ENCODE results near the gene ABCC1.
"Not testable (repeated sequence)": the region's sequence is repeated elsewhere in the genome, so short reads cannot be mapped to it uniquely, and the experiment has no call there.

ABCC1 gene

DNA sequence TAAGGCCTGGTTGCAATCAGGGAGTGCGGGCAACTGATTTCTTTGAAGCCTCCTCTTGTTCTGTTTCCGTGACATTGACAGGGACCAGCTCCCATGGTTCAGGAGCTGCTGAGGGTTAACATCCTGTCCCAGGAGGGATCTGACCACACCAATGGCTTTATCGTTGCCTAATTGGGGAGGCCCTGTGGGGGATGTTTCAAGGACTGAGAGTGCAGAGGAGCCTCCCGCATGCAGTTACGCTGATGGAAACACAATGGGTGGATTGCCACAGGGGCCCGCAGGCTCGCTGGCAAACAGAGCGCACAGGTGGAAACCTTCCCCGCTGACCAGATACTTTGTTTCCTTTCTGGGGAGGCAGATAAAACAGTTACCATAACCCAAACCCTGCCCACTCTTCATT, 23.8 kb upstream of the ABCC1 start:
- DNase-seq (ENCODE audit: insufficient read length, low spot score) (no peak), FAIRE-seq (no peak)
- TF ChIP-seq, protein P1, sequence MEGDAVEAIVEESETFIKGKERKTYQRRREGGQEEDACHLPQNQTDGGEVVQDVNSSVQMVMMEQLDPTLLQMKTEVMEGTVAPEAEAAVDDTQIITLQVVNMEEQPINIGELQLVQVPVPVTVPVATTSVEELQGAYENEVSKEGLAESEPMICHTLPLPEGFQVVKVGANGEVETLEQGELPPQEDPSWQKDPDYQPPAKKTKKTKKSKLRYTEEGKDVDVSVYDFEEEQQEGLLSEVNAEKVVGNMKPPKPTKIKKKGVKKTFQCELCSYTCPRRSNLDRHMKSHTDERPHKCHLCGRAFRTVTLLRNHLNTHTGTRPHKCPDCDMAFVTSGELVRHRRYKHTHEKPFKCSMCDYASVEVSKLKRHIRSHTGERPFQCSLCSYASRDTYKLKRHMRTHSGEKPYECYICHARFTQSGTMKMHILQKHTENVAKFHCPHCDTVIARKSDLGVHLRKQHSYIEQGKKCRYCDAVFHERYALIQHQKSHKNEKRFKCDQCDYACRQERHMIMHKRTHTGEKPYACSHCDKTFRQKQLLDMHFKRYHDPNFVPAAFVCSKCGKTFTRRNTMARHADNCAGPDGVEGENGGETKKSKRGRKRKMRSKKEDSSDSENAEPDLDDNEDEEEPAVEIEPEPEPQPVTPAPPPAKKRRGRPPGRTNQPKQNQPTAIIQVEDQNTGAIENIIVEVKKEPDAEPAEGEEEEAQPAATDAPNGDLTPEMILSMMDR (IDR thresholded peaks at IDR 0.05; ENCODE audit: insufficient read depth, missing control alignments) = no peak

DNA sequence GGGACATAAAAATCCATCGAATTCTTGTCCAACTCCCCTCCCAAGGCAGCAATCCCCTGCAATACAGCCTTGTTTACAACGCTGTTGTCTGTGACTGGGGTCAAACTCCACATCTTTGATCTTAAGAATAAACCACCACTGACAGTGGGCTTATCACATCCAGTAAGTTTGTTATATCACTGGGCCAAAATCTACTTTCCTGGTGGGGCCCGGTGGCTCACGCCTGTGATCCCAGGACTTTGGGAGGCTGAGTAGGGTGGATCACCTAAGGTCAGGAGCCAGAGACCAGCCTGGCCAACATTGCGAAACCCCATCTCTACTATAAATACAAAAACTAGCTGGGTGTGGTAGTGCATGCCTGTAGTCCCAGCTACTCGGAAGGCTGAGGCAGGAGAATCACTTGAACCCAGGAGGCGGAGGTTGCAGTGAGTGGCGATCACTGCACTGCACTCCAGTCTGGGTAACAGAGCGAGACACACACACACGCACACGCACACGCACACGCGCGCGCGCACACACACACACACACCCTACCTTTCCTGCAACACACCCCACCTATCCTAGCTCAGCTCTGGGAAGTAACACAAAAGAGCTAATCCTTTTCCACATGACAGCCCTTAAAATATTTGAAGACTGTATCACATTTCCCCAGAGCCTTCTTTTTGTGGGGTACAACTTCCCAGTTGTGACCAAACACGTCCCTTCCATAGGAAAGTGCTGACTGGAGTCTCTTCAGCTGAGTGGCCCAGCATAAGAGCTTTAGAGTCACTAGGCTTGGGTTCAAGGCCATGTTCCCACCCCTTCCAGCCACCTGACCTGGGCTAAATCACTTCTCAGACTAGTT, 20.9 kb upstream of the ABCC1 start:
- DNase-seq (ENCODE audit: insufficient read length, low spot score) (no peak), FAIRE-seq (no peak)
- TF ChIP-seq, protein P1 (IDR thresholded peaks at IDR 0.05; ENCODE audit: insufficient read depth, missing control alignments) = no peak

DNA sequence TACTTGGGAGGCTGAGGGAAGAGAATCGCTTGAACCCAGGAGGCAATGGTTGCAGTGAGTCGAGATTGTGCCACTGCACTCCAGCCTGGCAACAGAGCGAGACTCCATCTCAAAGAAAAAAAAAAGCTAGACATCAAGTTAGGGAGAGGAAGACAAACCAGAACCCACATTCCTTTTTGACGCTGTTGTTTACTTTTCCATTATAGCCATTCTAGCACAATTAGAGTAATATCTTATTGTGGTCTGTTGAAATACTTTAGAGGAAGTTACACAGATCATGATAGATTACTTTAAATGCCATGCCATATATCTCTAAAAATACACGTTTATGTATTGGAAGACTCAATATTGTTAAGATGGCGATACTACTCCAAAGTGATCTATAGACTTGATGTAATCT, 16.5 kb upstream of the ABCC1 start:
- FAIRE-seq (no peak), DNase-seq (ENCODE audit: insufficient read length, low spot score) (no peak)
- TF ChIP-seq, protein P1 (IDR thresholded peaks at IDR 0.05; ENCODE audit: insufficient read depth, missing control alignments) = no peak

DNA sequence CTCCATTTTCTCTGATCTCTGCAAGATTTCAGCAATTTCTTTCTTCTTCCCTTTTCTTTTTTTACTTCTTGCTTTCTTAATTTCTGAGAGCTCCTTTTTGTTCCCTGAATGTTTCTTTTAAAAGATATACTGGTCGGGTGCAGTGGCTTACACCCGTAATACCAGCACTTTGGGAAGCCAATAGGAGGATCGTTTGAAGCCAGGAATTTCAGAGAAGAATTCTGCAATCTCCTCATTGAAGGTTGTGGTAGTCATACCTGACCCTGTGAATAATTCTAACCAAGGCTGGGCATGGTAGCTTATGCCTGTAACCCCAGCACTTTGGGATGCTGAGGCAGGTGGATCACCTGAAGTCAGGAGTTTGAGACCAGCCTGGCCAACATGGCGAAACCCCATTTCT, 15.6 kb upstream of the ABCC1 start:
- no peak for FAIRE-seq
- TF ChIP-seq, protein P1 (IDR thresholded peaks at IDR 0.05; ENCODE audit: insufficient read depth, missing control alignments) = no peak
- DNase-seq (ENCODE audit: insufficient read length, low spot score) = no peak

DNA sequence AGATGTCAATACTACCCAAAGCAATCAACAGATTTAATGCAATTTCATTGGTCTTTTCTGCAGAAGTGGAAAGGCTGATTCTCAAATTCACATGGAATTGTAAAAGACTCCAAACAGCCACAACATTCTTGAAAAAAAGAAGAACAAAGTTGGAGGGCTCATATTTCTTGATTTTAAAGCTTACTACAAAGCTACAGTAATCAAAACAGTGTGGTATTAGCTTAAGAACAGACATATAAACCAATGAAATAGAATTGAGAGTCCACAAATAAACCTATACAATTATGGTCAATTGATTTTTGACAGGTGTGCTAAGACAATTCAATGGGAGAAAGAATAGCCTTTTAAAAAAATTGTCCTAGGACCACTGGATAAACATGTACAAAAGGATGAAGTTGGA, 14.4 kb upstream of the ABCC1 start:
- no peak for FAIRE-seq

DNA sequence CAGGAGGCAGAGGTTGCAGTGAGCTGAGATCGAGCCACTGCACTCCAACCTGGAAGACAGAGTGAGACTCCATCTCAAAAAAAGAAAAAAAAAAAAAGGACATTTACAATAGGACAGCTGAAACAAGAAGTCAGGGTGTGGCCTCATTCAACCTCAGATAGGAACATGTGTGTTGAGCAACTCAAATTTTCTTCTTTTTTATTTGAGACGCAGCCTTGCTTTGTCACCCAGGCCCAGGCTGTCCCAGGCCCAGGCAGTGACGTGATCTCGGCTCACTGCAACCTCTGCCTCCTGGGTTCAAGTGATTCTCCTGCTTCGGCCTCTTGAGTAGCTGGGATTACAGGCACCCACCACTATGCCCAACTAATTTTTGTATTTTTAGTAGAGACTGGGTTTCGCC, 12.6 kb upstream of the ABCC1 start:
- DNase-seq (ENCODE audit: insufficient read length, low spot score); FAIRE-seq: not testable (repeated sequence)

More for the DNA sequence above, 14.4 kb upstream of the ABCC1 start:
- TF ChIP-seq, protein P1 (IDR thresholded peaks at IDR 0.05; ENCODE audit: insufficient read depth, missing control alignments) = no peak
- DNase-seq (ENCODE audit: insufficient read length, low spot score) = no peak

DNA sequence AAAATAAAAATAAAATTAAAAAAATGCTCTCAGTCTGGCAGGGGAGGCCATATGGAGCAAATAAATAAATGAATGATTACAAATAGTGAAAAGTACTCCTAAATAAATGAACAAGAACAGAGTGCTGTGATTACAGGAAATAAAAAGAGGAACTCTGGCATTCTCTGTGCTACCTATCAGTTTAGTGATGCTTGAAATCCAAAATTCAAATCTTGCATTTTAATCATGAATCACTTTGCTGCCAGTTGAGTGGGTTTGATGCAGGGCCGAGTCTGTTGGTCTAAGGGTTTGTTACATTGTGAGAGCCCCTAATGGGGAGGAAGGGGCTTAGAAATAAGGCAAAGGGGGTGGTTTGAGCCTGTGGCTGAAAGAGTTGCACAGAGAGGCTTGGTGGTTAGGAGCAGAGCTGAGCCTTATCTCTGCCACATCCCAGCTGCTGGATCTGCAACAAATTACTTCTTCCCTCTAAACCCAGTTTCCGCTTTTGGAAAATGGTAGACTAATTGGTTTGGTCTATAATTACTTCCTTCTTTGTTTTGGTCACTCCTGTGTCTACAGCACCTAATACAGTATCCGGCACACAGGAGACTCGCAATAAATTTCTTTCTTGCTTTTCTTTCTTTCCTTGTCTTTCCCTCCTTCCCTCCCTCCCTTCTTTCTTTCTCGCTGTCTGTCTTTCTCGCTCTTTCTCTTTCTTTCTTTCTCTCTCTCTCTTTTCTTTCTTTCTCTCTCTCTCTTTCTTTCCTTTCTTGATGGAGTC, 6.3 kb upstream of the ABCC1 start:
- TF ChIP-seq, protein P1 (IDR thresholded peaks at IDR 0.05; ENCODE audit: insufficient read depth, missing control alignments) = no peak
- no peak for FAIRE-seq
- DNase-seq (ENCODE audit: insufficient read length, low spot score) = no peak
